OCI-LY7 (cell line): ENCODE results near the gene MATCAP1. TPM values are rescaled to one million over a fixed set of nuclear protein-coding genes. Genes with fewer than 3 reads are reported as not detected.

Experiments used
- BruUV-seq: library from RNA; stranded (reverse); fragments of 400-500 nt; replicated peaks from 2 replicates; lab custom pipeline; 2021; lab: Mats Ljungman, UMichigan
- CTCF ChIA-PET: fragments of 300-600 bp; sonication (Branson Sonifier 250); formaldehyde crosslinking; loops from one replicate; lab custom pipeline; 2022; ENCODE audit warnings: antibody characterized with exemption; ENCODE audit not compliant: unreplicated experiment; lab: Charles Lee
- POLR2A ChIA-PET: fragments of 300-600 bp; sonication (Branson Sonifier 250); formaldehyde crosslinking; loops from one replicate; lab custom pipeline; 2022; ENCODE audit warnings: antibody characterized with exemption; lab: Charles Lee
- DNase-seq: peaks from one replicate; pipeline ENCODE4 v3.0.0-alpha.2; 2015; ENCODE audit warnings: low spot score
- H2AFZ ChIP-seq: fragments of 200-600 bp; sonication (generic), shearing (Covaris generic); 2 replicates; pipeline ENCODE4 v1.6.1; 2014; ENCODE audit warnings: mild to moderate bottlenecking, antibody characterized with exemption, low read length, moderate library complexity
- H3K27ac ChIP-seq: fragments of 200-600 bp; sonication (generic); 2 replicates; pipeline ENCODE4 v1.5.1; 2014; ENCODE audit warnings: mixed run types, low read depth, mild to moderate bottlenecking, moderate library complexity, low read length, inconsistent platforms; ENCODE audit not compliant: poor library complexity, severe bottlenecking
- H3K36me3 ChIP-seq: fragments of 200-600 bp; sonication (generic); 2 replicates; pipeline ENCODE4 v1.6.1; 2014; ENCODE audit warnings: mild to moderate bottlenecking, antibody characterized with exemption, low read length, moderate library complexity, mixed read lengths; ENCODE audit not compliant: insufficient read depth
- H3K4me1 ChIP-seq: fragments of 200-600 bp; sonication (generic); 2 replicates; pipeline ENCODE4 v1.5.1; 2014; ENCODE audit warnings: mild to moderate bottlenecking, low read length; ENCODE audit not compliant: insufficient read depth, poor library complexity, severe bottlenecking
- H3K4me2 ChIP-seq: fragments of 200-600 bp; sonication (generic); 2 replicates; pipeline ENCODE4 v1.6.1; 2014; ENCODE audit warnings: mild to moderate bottlenecking, low read length
- H3K4me3 ChIP-seq: fragments of 200-600 bp; sonication (generic); 2 replicates; pipeline ENCODE4 v1.5.1; 2014; ENCODE audit warnings: mild to moderate bottlenecking, low read depth, low read length; ENCODE audit not compliant: poor library complexity, severe bottlenecking
- H3K79me2 ChIP-seq: fragments of 200-600 bp; sonication (generic); 2 replicates; pipeline ENCODE4 v1.6.1; 2016; ENCODE audit warnings: low read depth, mild to moderate bottlenecking, low read length, moderate library complexity, mixed read lengths; ENCODE audit not compliant: insufficient read depth
- H3K9me2 ChIP-seq: fragments of 200-600 bp; sonication (generic); 2 replicates; pipeline ENCODE4 v1.6.1; 2016; ENCODE audit warnings: mild to moderate bottlenecking, low read length, mixed read lengths; ENCODE audit not compliant: insufficient read depth
- H3K9me3 ChIP-seq: fragments of 200-600 bp; sonication (generic); 2 replicates; pipeline ENCODE4 v1.6.1; 2014; ENCODE audit warnings: mild to moderate bottlenecking, mixed run types, low read length, mixed read lengths
- H4K20me1 ChIP-seq: fragments of 200-600 bp; sonication (generic); 2 replicates; pipeline ENCODE4 v1.6.1; 2014; ENCODE audit warnings: mild to moderate bottlenecking, antibody characterized with exemption, low read length, moderate library complexity, mixed read lengths; ENCODE audit not compliant: insufficient read depth
- EZH2phosphoT487 ChIP-seq: fragments of 200-600 bp; sonication (generic); IDR thresholded peaks from 2 replicates; pipeline ENCODE4 v1.6.1; 2018; ENCODE audit warnings: low read depth, borderline replicate concordance, mild to moderate bottlenecking, mixed run types, antibody characterized with exemption, low read length, moderate library complexity, mixed read lengths
- intact Hi-C: fragments of 100-400 bp; cut with micrococcal nuclease; formaldehyde crosslinking; loops from one replicate; pipeline ENCODE4 v1.10.0; 2022; ENCODE audit not compliant: unreplicated experiment
- total RNA-seq, 2 experiments: library from RNA; depleted of rRNA in 1 of 2; stranded (reverse); fragments of >200 nt in 1 of 2; shearing (Covaris generic) in 1 of 2; gene quantifications; 2 replicates each; pipeline ENCODE4 v1.2.3, GENCODE V29; 2014 to 2022
- TF ChIP-seq, protein P1 (sequence below): fragments of 200-600 bp; sonication (generic); conservative IDR thresholded peaks from 2 replicates; pipeline ENCODE4 v1.5.1; 2014; ENCODE audit warnings: mild to moderate bottlenecking, antibody characterized with exemption, low read length, moderate library complexity, mixed read lengths

The MATCAP1 gene
- total RNA-seq, 2 experiments from 2014 or later: 22.9 to 39.6 TPM

DNA sequence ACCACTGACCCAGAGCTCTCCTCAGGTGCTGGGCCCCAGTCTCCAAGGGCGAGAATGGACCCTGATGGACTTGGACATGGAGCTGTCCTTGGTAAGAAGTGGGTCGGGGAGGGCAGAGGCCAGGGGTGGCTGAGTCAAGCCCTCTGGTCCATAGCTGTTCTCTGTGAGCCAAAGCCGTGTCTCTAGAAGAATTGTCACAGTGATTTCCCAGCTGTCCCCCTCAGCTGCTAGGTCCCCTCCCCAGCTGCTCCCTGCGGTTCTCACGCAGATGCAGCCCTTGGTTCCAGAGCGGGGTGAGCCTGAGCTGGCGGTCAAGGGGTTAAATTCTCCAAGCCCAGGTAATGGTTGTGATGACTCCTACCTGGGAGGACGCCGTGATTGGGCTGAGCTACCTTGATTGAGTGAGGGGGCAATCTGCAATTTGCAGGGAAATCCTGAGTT is 14.7 kb downstream of the MATCAP1 start:
- no peak for DNase-seq
- ChIA-PET CTCF (no interaction called here), POLR2A (interaction anchor here (0.6 kb wide), 1 partner anchor 52 kb away, joined by 4 read pairs; no protein-coding TSS in a partner anchor)
- no peak overlapping the region for H3K27ac ChIP-seq
- intact Hi-C loops: no loop called here
- H3K36me3 ChIP-seq: no peaks in the 10 kb centered on the region
- peaks cover 17% of the 10 kb centered on the region for H3K4me1 ChIP-seq
- H3K9me2 ChIP-seq: no peaks in the 10 kb centered on the region
- H3K4me2 ChIP-seq: no peak overlapping the region
- no peak overlapping the region for H3K4me3 ChIP-seq
- H4K20me1 ChIP-seq: no peaks in the 10 kb centered on the region
- H2AFZ ChIP-seq: no peak overlapping the region
- TF ChIP-seq, protein P1, sequence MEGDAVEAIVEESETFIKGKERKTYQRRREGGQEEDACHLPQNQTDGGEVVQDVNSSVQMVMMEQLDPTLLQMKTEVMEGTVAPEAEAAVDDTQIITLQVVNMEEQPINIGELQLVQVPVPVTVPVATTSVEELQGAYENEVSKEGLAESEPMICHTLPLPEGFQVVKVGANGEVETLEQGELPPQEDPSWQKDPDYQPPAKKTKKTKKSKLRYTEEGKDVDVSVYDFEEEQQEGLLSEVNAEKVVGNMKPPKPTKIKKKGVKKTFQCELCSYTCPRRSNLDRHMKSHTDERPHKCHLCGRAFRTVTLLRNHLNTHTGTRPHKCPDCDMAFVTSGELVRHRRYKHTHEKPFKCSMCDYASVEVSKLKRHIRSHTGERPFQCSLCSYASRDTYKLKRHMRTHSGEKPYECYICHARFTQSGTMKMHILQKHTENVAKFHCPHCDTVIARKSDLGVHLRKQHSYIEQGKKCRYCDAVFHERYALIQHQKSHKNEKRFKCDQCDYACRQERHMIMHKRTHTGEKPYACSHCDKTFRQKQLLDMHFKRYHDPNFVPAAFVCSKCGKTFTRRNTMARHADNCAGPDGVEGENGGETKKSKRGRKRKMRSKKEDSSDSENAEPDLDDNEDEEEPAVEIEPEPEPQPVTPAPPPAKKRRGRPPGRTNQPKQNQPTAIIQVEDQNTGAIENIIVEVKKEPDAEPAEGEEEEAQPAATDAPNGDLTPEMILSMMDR: no peak
- TF ChIP-seq EZH2phosphoT487: no peak
- BruUV-seq: no TSS peak
- H3K79me2 ChIP-seq: no peaks in the 10 kb centered on the region
- H3K9me3 ChIP-seq: no peaks in the 10 kb centered on the region

DNA sequence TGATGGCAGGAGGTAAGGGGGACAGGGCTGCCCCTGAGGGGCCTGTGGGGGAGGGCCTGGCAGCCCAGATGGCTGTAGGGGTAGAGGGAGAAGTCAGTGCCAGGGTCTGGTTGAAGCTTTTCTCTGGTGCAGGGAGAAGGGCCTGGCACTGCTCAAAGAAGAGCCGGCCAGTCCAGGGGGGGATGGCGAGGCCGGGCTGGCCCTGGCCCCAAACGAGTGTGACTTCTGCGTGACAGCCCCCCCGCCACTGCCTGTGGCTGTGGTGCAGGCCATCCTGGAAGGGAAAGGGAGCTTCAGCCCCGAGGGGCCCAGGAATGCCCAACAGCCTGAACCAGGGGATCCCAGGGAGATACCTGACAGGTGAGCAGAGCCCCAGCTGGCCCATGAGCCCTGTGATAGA is 16.2 kb downstream of the MATCAP1 start:
- no TSS peak for BruUV-seq
- Histone ChIP-seq H3K9me2 (no peaks in the 10 kb centered on the region), H3K4me2 (no peak overlapping the region), H3K4me3 (no peak overlapping the region), H3K27ac (no peak overlapping the region), H4K20me1 (no peaks in the 10 kb centered on the region), H3K4me1 (peaks cover 12% of the 10 kb centered on the region), H3K36me3 (no peaks in the 10 kb centered on the region), H2AFZ (no peak overlapping the region), H3K79me2 (no peaks in the 10 kb centered on the region), H3K9me3 (no peaks in the 10 kb centered on the region)
- intact Hi-C loops: no loop called here
- TF ChIP-seq, protein P1: no peak
- no peak for TF ChIP-seq EZH2phosphoT487
- POLR2A ChIA-PET: no interaction called here
- DNase-seq: no peak
- CTCF ChIA-PET: interaction anchor here (1.0 kb wide), 1 partner anchor 9 kb away, joined by 7 read pairs; no protein-coding TSS in a partner anchor

DNA sequence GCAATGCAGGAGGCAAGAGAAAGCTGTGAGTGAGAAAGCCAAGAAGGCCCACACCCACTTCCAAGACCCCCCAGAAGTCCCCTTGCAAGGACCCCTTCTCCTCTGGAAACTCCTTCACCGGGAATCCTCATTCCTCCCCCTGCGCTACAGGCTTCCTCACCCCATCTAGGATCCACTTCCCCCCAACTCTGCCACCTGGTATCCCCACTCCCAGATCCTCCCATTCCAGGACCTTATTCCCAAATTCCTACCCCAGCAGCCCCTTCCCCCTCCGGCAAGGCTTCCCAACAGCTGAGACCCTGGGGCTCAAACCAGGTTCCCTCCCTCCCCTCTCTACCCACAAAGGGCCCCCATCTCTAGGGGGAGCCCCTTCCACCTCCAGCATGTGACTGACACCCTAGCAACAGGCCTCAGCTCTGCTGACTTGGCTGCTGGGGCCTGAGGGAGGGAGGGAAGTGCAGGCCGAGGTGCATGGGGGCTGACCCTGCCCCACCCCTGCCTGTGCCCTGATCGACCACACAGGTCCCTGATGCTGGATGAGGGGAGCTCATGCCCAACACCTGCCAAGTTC is 17.1 kb downstream of the MATCAP1 start:
- Histone ChIP-seq H3K36me3 (no peaks in the 10 kb centered on the region), H3K4me3 (no peak overlapping the region), H3K4me1 (peaks cover 12% of the 10 kb centered on the region), H4K20me1 (no peaks in the 10 kb centered on the region), H3K9me3 (no peaks in the 10 kb centered on the region), H2AFZ (no peak overlapping the region), H3K4me2 (no peak overlapping the region), H3K79me2 (no peaks in the 10 kb centered on the region), H3K27ac (no peak overlapping the region), H3K9me2 (no peaks in the 10 kb centered on the region)
- no peak for DNase-seq
- ChIA-PET CTCF (no interaction called here), POLR2A (no interaction called here)
- TF ChIP-seq EZH2phosphoT487: no peak
- TF ChIP-seq, protein P1: no peak
- no TSS peak for BruUV-seq
- intact Hi-C loops: no loop called here
